Transverse colon (tissue), 4 donors: ENCODE results near the gene SSR3.

ENCODE experiments used
- CTCF ChIP-seq, 5 experiments: fragments of 200-600 bp in 3 of 5; fragments of 450-650 bp in 2 of 5; sonication (generic) in 3 of 5; IDR thresholded peaks; 1 replicate in 2 of 5; 2 replicates in 3 of 5; pipeline ENCODE4 v1.5.1; 2016 to 2017; ENCODE audit warnings: antibody characterized with exemption in 5 of 5, inconsistent platforms in 3 of 5, mild to moderate bottlenecking in 2 of 5, moderate library complexity in 1 of 5
- EP300 ChIP-seq: sonication (generic); formaldehyde crosslinking; IDR thresholded peaks from one replicate; pipeline ENCODE4 v1.6.1; 2017; ENCODE audit warnings: antibody characterized with exemption, low read depth
- POLR2AphosphoS5 ChIP-seq, 3 donors: sonication (generic); formaldehyde crosslinking; IDR thresholded peaks; one replicate each; pipeline ENCODE4 v1.6.1; 2016; ENCODE audit warnings: antibody characterized with exemption in 3 of 3

GRCh38 chr3:156600834-156601233, 45.9 kb upstream of the SSR3 start:
- TF ChIP-seq POLR2AphosphoS5 (IDR thresholded peaks at IDR 0.05) (no peak), CTCF (IDR thresholded peaks at IDR 0.05) (no peak), EP300 (no peak)
